Stimulated activated CD4-positive, alpha-beta T cell treated with anti-CD3 and anti-CD28 coated beads, TNF-alpha, amount 100 ng/mL, for 48 hours (primary cell): ENCODE results near the gene VIM.

Experiments
- DNase-seq, 3 donors: peaks; one replicate each; pipeline ENCODE4 v3.0.0-alpha.2; 2020; ENCODE audit warnings: low read depth in 3 of 3

VIM gene

GRCh38 chr10:17209881-17210280, 18.2 kb upstream of the VIM start:
- DNase-seq = no peak

GRCh38 chr10:17210361-17210760, 17.7 kb upstream of the VIM start:
- no peak for DNase-seq

GRCh38 chr10:17212802-17213221, 15.2 kb upstream of the VIM start:
- DNase-seq = no peak

- DNase-seq = no peak
Observed at GRCh38 chr10:17213646-17214349, 14.2 kb upstream of the VIM start.

- DNase-seq = no peak
Observed at GRCh38 chr10:17214526-17214925, 13.5 kb upstream of the VIM start.

GRCh38 chr10:17214971-17215781, 12.9 kb upstream of the VIM start:
- DNase-seq = no peak

- DNase-seq = no peak
Observed at GRCh38 chr10:17215782-17216122, 12.3 kb upstream of the VIM start.

GRCh38 chr10:17216217-17216900, 11.7 kb upstream of the VIM start:
- DNase-seq = no peak

GRCh38 chr10:17216901-17217395, 11.1 kb upstream of the VIM start:
- no peak for DNase-seq

- DNase-seq = no peak
Observed at GRCh38 chr10:17217631-17218232, 10.3 kb upstream of the VIM start.

- no peak for DNase-seq
Observed at GRCh38 chr10:17219024-17219423, 9.0 kb upstream of the VIM start.

- no peak for DNase-seq
Observed at GRCh38 chr10:17220652-17221100, 7.4 kb upstream of the VIM start.

GRCh38 chr10:17222329-17222728, 5.7 kb upstream of the VIM start:
- no peak for DNase-seq

- no peak for DNase-seq
Observed at GRCh38 chr10:17225808-17226207, 2.2 kb upstream of the VIM start.

- no peak for DNase-seq
Observed at GRCh38 chr10:17226891-17227303, 1.1 kb upstream of the VIM start.

- no peak for DNase-seq
Observed at GRCh38 chr10:17227367-17228090, 512 bp upstream of the VIM start.

GRCh38 chr10:17229016-17229716, 1.1 kb downstream of the VIM start:
- peak in 2 of 3 donors; percentile 34 to 45 for DNase-seq

GRCh38 chr10:17229717-17229966, 1.6 kb downstream of the VIM start:
- peak in 1 of 3 donors; percentile 9 for DNase-seq

GRCh38 chr10:17229967-17230682, 2.1 kb downstream of the VIM start:
- DNase-seq = peak; percentile 71 to 82 (median 81)

GRCh38 chr10:17231788-17232187, 3.7 kb downstream of the VIM start:
- DNase-seq = no peak
